ENCODE measurements around the gene PRKAG2.

The PRKAG2 gene

GRCh38 chr7:151694828-151695580 lies 181.9 kb downstream of the PRKAG2 start:
- no peak for DNase-seq (ENCODE audit: low read depth)

- DNase-seq (ENCODE audit: low read depth), result no peak
These were observed 182.5 kb downstream of the PRKAG2 start for GRCh38 chr7:151694441-151694827.

- DNase-seq (ENCODE audit: low read depth), result no peak
These were observed 183.8 kb downstream of the PRKAG2 start for GRCh38 chr7:151693140-151693539.

GRCh38 chr7:151692721-151693120 lies 184.2 kb downstream of the PRKAG2 start:
- no peak for DNase-seq (ENCODE audit: low read depth)

- no peak for DNase-seq (ENCODE audit: low read depth)
These were observed 185.5 kb downstream of the PRKAG2 start for GRCh38 chr7:151691449-151691848.

GRCh38 chr7:151690606-151691005 lies 186.3 kb downstream of the PRKAG2 start:
- no peak for DNase-seq (ENCODE audit: low read depth)

- no peak for DNase-seq (ENCODE audit: low read depth)
These were observed 187.5 kb downstream of the PRKAG2 start for GRCh38 chr7:151689196-151689971.

GRCh38 chr7:151688236-151688780 lies 188.6 kb downstream of the PRKAG2 start:
- DNase-seq (ENCODE audit: low read depth), result no peak

- DNase-seq (ENCODE audit: low read depth), result no peak
These were observed 189.2 kb downstream of the PRKAG2 start for GRCh38 chr7:151687523-151688235.

- DNase-seq (ENCODE audit: low read depth), result no peak
These were observed 190.1 kb downstream of the PRKAG2 start for GRCh38 chr7:151686826-151687225.

- no peak for DNase-seq (ENCODE audit: low read depth)
These were observed 190.7 kb downstream of the PRKAG2 start for GRCh38 chr7:151686016-151686766.

- DNase-seq (ENCODE audit: low read depth), result no peak
These were observed 192.3 kb downstream of the PRKAG2 start for GRCh38 chr7:151684408-151685175.

GRCh38 chr7:151683615-151684407 lies 193.1 kb downstream of the PRKAG2 start:
- no peak for DNase-seq (ENCODE audit: low read depth)

- DNase-seq (ENCODE audit: low read depth), result no peak
These were observed 193.9 kb downstream of the PRKAG2 start for GRCh38 chr7:151682831-151683614.

GRCh38 chr7:151681726-151682125 lies 195.2 kb downstream of the PRKAG2 start:
- DNase-seq (ENCODE audit: low read depth), result no peak

- no peak for DNase-seq (ENCODE audit: low read depth)
These were observed 196.1 kb downstream of the PRKAG2 start for GRCh38 chr7:151680810-151681209.

- DNase-seq (ENCODE audit: low read depth), result no peak
These were observed 196.9 kb downstream of the PRKAG2 start for GRCh38 chr7:151679881-151680612.

- DNase-seq (ENCODE audit: low read depth), result no peak
These were observed 197.7 kb downstream of the PRKAG2 start for GRCh38 chr7:151679071-151679708.
